GM19395 (cell line): ENCODE results near the gene ENAM.
"Not testable (repeated sequence)": the region's sequence is repeated elsewhere in the genome, so short reads cannot be mapped to it uniquely, and the experiment has no call there.

Source experiments
- ATAC-seq: cut with Tn5 transposase; IDR thresholded peaks from one replicate; pipeline ENCODE4 v1.9.1; 2021; ENCODE audit warnings: mild to moderate bottlenecking, moderate library complexity; ENCODE audit not compliant: unreplicated experiment

ENAM gene

GRCh38 chr4:70674191-70674590, 45.6 kb downstream of the ENAM start:
- no peak for ATAC-seq

GRCh38 chr4:70674731-70675130, 46.2 kb downstream of the ENAM start:
- no peak for ATAC-seq

- no peak for ATAC-seq
Observed at GRCh38 chr4:70676554-70677090, 48.1 kb downstream of the ENAM start.

GRCh38 chr4:70678383-70678999, 49.9 kb downstream of the ENAM start:
- ATAC-seq = peak; percentile 80

GRCh38 chr4:70680934-70681333, 52.4 kb downstream of the ENAM start:
- ATAC-seq = no peak

- ATAC-seq = peak; percentile 48
Observed at GRCh38 chr4:70681704-70682103, 53.2 kb downstream of the ENAM start.

GRCh38 chr4:70682142-70682541, 53.6 kb downstream of the ENAM start:
- not testable (repeated sequence) for ATAC-seq

- ATAC-seq = peak; percentile 1
Observed at GRCh38 chr4:70687392-70687791, 58.8 kb downstream of the ENAM start.

- ATAC-seq = peak; percentile 95
Observed at GRCh38 chr4:70687821-70688794, 59.6 kb downstream of the ENAM start, which contains the start of gene UTP3. TSS of gene UTP3 (plus strand) at chr4:70688532. CDS start at chr4:70688678, 146 bp downstream.

- peak; percentile 3 for ATAC-seq
Observed at GRCh38 chr4:70688795-70689231, 60.3 kb downstream of the ENAM start.

- ATAC-seq = no peak
Observed at GRCh38 chr4:70691661-70692060, 63.1 kb downstream of the ENAM start.

- ATAC-seq = not testable (repeated sequence)
Observed at GRCh38 chr4:70694633-70695032, 66.1 kb downstream of the ENAM start.
